NCI-H128 (cell line): ENCODE data around the gene POLE4.

ENCODE experiments used
- DNase-seq: peaks from one replicate; lab custom pipeline; 2025; ENCODE audit not compliant: unreplicated experiment; lab: John Stamatoyannopoulos, UW

POLE4 gene

GRCh38 chr2:74939919-74940812 is 18.3 kb upstream of the POLE4 start:
- DNase-seq = no peak

- no peak for DNase-seq
These were observed 17.2 kb upstream of the POLE4 start for GRCh38 chr2:74941284-74941683.

DNA sequence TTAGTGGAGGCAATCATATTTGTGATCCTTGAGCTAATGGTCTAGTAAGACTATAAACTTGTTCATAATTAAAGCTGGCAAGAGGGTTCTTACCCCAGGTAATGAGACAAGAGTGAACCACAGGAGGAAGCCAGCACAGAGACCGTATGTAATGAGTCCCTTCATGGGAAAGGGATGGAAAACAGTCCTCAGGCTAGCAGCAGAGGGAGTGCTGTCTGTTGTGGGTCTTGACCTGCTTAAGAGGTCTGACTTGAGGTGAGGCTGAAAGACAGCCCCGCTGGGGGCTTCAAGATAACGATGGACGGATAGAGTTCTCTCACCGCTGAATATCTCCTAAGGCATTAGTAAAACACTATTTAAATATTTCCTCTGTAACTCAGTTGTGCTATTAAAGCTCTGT is 16.2 kb upstream of the POLE4 start:
- DNase-seq = no peak

- no peak for DNase-seq
These were observed 13.3 kb upstream of the POLE4 start for GRCh38 chr2:74944987-74945787.

- no peak for DNase-seq
These were observed 12.6 kb upstream of the POLE4 start for GRCh38 chr2:74945788-74946331.

DNA sequence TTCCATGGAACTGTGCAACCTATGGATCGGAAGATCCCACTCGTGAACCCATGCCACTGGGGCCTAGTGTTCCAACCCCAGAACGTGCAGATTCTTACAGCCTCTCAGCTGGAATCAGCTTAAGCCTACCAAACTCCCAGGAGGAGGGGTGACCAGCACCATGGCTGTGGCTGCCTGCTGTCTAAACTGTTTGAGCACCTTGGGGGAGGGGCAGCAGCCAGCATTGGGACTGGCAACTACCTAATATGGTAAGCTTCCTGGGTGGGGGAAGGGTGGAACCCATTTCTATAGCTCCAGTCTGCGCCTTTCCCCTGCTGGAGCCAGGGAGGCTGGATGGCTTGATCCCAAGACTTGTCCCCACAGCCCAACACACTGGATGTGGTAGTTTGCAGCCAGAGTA is 10.7 kb upstream of the POLE4 start:
- no peak for DNase-seq

DNA sequence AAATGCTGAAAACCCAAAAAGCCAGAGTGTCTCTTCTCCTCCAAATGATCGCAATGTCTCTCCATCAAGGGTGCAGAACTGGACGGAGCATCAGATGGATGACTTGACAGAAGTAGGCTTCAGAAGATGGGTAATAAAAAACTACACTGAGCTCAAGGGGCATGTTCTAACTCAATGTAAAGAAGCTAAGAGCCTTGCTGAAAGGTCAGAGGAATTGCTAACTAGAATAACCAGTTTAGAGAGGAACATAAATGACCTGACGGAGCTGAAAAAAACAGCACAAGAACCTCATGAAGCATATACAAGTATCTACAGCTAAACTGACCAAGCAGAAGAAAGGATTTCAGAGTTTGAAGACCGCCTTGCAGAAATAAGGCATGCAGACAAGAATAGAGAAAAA is 9.7 kb upstream of the POLE4 start:
- DNase-seq = no peak

- DNase-seq = no peak
These were observed 7.2 kb upstream of the POLE4 start for GRCh38 chr2:74951211-74951754.

DNA sequence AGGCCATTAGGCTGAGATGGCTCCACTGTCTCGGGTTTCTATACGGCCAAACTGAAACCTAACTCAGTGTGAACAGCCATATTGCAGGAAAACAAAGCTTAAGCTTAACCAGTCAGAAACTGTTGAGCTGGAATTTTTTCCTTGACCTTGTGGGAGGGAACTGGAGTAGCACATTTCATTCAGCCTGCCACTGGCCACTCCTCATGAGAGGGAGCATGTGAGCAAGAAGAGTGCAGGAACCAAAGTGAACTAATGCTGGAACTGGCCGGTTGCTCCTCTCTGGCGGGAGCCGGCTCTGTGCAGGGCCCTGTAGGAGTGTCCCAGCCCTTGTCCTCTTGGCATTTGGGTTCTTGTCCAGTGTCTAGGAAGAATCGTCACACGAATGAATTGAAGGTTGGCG is 5.9 kb upstream of the POLE4 start:
- no peak for DNase-seq

GRCh38 chr2:74953796-74954499 is 4.5 kb upstream of the POLE4 start:
- no peak for DNase-seq

GRCh38 chr2:74954500-74954874 is 4.0 kb upstream of the POLE4 start:
- no peak for DNase-seq

DNA sequence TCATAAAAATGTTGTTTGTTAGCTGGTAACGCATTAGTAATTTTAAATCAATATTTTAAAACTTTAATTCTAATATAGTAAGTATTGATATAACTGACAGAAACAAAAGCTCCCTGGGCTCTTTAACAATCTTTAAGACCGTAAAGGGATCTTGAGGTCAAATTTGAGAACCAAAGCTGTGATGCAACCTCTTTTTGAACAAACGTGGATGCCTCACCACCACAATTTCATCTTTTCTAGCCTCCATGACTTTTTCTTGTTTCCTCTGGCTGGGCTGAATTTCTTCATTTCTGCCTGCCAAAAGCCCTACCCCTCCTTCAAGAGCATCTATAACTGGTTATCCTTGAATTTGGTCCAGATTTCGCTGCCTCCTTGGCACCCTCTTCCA is 563 bp upstream of the POLE4 start:
- no peak for DNase-seq

- no peak for DNase-seq
These were observed 786 bp downstream of the POLE4 start for GRCh38 chr2:74959106-74959751.

DNA sequence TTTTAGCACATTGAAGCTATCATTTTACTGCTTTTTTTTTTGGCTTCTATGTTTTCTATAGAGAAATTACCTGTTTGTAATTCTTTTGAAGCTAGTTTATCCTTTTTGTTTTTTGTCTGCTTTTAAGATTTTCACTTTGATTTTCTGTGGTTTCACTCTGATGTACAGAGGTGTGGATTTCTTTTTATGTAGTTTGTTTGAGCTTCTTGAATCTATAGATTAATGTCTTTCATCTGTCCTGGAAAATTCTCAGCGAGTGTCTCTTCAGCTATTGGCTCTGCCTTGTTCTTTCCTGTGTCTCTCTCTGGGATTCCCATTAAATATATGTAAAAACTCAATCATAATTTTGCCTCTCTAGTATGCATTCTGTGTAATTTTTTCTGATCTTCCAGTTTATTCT is 8.4 kb downstream of the POLE4 start:
- no peak for DNase-seq

- DNase-seq = no peak
These were observed 16.6 kb downstream of the POLE4 start for GRCh38 chr2:74975016-74975415.

- DNase-seq = no peak
These were observed 21.4 kb downstream of the POLE4 start for GRCh38 chr2:74979844-74980243.

DNA sequence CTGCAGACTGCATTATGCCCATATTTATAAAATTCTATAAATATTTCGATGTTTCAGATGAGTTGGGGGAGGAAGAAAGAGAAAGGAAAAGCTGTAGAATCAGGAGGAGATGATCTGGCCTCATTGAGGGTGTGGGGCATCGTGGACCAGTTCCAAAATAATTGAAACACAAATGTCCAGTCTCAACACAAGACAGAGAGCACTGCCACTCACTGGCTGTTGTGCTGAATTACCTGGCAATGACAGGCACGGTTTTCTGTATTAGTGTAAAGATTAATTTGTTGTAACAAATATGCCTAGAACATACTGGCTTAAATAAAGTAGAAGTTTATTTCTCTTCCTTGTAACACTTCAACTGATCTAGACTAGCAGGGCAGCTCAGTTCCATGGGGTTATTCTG is 24.1 kb downstream of the POLE4 start:
- DNase-seq = no peak

DNA sequence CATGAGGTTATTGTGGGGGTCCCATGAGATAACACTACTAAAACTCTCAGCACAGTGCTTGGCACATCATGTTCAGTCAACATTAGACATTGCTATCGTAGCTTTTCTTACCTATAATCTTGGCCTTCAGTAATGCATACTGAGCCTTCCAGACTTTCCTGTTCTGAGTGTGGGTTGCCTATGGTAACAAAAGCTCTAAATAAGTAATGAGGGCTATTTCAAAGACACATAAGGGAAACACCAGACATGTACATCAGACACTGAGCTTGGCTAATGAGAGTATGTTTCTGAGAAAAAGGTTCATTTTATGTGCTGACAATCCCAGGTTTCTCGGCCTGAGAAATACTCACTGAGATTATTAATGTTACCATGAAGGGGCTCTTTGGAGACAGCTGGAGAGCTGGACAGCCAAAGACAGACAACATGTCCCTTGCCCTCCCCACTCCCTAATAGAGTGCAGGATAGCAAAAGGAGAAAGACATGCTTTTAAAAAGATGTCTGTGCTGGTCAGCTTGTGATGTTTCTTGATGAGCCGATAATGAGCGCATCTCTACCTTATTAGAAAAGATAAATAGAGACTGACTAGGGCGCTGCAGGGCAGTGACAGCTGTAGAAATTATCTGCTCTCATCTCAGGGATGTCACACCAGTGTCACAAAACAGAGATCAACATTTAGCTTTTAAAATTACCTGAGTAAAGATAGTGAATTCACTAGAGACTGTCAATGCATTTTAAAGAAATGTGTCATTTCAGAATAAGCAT is 25.4 kb downstream of the POLE4 start:
- DNase-seq = no peak

DNA sequence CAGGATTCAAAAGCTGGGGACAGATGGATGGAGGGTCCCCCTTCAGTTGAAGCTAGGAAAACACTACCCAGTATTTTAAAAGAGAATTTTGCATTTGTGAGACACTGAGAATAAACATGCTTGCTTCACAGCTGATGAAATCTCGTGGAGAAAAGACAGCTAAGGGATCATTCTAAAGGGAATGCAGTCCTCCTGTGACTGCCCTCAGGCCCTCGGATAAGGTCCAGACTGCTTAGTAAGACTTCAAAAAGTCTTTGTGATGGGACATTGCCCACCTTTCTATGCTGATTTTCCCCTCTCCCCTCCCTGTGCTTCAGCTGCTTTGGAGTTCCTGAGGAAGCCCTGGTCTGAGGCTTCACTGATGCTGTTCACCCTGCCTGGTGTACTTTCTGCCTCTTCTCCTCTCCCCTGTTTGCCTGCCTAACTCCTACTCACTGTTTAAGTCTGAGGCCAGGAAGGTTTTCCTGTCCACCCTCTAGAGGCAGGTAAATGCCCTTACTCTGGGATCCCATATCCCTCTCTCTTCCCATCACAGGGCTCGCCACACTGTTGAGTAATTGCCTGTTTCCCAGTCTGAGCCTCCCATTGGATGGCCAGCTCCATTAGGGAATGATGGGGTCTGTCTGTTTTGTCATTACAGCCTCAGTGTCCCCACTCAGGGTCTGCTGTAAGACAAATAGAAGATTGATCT is 26.6 kb downstream of the POLE4 start:
- DNase-seq = no peak
